Neutrophil (primary cell): ENCODE results near the gene RAD51B.

Experiments
- H3K27ac ChIP-seq: fragments of 200-600 bp; sonication (generic); 2 replicates; pipeline ENCODE4 v1.5.1; 2016; ENCODE audit warnings: mild to moderate bottlenecking, moderate library complexity
- H3K27me3 ChIP-seq: fragments of 200-600 bp; sonication (generic); 2 replicates; pipeline ENCODE4 v1.6.0; 2016; ENCODE audit warnings: mild to moderate bottlenecking
- H3K36me3 ChIP-seq: fragments of 200-600 bp; sonication (generic); 2 replicates; pipeline ENCODE4 v1.5.1; 2017
- H3K4me1 ChIP-seq, 2 experiments: fragments of 200-600 bp in 1 of 2; sonication (generic) in 1 of 2; 1 replicate in 1 of 2; 2 replicates in 1 of 2; pipeline versions ENCODE4 v1.5.1 to v1.6.1; 2013 to 2016; ENCODE audit warnings: low read depth in 1 of 2, low read length in 1 of 2, mild to moderate bottlenecking in 1 of 2, moderate library complexity in 1 of 2; ENCODE audit not compliant: control insufficient read depth in 1 of 2, insufficient read depth in 1 of 2
- H3K4me3 ChIP-seq, 2 experiments: fragments of 200-600 bp in 1 of 2; sonication (generic) in 1 of 2; 1 replicate in 1 of 2; 2 replicates in 1 of 2; pipeline ENCODE4 v1.5.1; 2013 to 2016; ENCODE audit warnings: low read depth in 1 of 2, low read length in 1 of 2, mild to moderate bottlenecking in 1 of 2, moderate library complexity in 1 of 2
- H3K9me3 ChIP-seq: fragments of 200-600 bp; sonication (generic); 2 replicates; pipeline ENCODE4 v1.5.1; 2016
- TF ChIP-seq, protein P1 (sequence below): fragments of 200-600 bp; sonication (generic); IDR thresholded peaks from 2 replicates; pipeline ENCODE4 v1.5.1; 2016; ENCODE audit warnings: antibody characterized with exemption

Gene RAD51B

DNA sequence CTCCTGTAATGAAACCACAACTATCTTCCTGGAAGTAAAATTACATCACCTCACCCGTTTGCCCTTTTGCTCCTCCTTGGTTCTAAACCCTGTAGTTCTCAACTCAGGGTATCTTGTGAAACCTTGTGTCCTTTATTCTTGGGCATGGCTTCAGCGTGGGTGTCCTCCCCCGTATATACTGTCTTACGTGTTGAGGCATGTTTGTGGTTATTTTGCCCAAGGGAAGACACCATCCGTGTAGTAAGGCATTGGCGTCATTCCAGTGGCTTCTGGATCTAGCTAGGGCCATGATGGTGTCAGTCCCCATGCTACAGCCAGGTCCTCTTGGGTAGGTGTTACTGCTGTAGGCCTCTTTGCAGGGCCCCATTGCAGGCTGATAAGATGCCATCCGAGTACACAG, 857.9 kb downstream of the RAD51B start:
- H3K27me3 ChIP-seq, result no peaks in the 10 kb centered on the region
- TF ChIP-seq, protein P1, sequence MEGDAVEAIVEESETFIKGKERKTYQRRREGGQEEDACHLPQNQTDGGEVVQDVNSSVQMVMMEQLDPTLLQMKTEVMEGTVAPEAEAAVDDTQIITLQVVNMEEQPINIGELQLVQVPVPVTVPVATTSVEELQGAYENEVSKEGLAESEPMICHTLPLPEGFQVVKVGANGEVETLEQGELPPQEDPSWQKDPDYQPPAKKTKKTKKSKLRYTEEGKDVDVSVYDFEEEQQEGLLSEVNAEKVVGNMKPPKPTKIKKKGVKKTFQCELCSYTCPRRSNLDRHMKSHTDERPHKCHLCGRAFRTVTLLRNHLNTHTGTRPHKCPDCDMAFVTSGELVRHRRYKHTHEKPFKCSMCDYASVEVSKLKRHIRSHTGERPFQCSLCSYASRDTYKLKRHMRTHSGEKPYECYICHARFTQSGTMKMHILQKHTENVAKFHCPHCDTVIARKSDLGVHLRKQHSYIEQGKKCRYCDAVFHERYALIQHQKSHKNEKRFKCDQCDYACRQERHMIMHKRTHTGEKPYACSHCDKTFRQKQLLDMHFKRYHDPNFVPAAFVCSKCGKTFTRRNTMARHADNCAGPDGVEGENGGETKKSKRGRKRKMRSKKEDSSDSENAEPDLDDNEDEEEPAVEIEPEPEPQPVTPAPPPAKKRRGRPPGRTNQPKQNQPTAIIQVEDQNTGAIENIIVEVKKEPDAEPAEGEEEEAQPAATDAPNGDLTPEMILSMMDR, result no peak
- peaks cover 38 to 49% of the 10 kb centered on the region in 2 experiments for H3K4me1 ChIP-seq
- no peak overlapping the region for H3K27ac ChIP-seq
- H3K4me3 ChIP-seq, result no peak overlapping the region
- no peaks in the 10 kb centered on the region for H3K36me3 ChIP-seq
- H3K9me3 ChIP-seq, result no peaks in the 10 kb centered on the region

DNA sequence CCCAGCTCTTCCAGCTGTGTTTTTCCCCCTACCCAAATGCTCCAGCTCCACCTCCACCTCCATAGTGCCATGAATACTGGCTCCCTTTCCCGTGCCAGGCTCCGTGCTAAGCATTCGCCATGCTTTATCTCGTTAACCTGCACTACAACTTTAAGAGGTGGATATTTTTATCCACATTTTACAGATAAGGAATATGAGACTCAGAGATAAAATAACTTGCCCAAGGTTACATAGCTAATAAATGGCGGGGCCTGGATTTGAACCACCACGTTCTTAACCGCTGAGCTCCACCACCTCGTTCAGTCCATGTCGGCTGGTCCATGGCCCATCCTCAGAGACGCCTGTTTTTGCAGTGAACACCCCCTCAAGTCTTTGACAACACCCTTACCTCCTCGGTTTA, 858.3 kb downstream of the RAD51B start:
- Histone ChIP-seq H3K4me3 (no peak overlapping the region), H3K9me3 (no peaks in the 10 kb centered on the region), H3K27me3 (no peaks in the 10 kb centered on the region), H3K4me1 (peaks cover 42 to 51% of the 10 kb centered on the region in 2 experiments), H3K36me3 (no peaks in the 10 kb centered on the region), H3K27ac (no peak overlapping the region)
- TF ChIP-seq, protein P1, result no peak

DNA sequence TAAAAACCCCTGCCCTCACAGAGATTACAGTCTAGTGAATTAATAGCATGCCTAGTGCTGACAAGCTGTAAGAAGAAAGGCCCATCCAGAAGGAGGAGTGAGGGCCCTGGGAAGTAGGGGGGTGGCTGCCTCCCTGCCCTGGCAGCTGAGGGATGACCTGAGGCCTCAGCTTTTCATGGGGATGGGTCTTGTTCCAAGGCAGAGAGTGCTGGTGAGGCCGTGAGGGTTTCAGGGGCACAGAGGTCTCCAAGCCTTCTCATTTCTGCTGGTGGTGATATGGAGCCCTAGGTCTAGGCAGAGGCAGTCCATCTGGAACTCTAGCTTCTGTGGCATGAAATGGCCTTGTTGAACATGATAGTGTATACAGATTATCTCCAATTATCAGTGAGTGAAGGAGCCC, 858.9 kb downstream of the RAD51B start:
- Histone ChIP-seq H3K9me3 (no peaks in the 10 kb centered on the region), H3K27me3 (no peaks in the 10 kb centered on the region), H3K36me3 (no peaks in the 10 kb centered on the region), H3K27ac (peak overlapping the region; percentile 100), H3K4me3 (no peak overlapping the region), H3K4me1 (peaks cover 48 to 57% of the 10 kb centered on the region in 2 experiments)
- TF ChIP-seq, protein P1, result no peak

DNA sequence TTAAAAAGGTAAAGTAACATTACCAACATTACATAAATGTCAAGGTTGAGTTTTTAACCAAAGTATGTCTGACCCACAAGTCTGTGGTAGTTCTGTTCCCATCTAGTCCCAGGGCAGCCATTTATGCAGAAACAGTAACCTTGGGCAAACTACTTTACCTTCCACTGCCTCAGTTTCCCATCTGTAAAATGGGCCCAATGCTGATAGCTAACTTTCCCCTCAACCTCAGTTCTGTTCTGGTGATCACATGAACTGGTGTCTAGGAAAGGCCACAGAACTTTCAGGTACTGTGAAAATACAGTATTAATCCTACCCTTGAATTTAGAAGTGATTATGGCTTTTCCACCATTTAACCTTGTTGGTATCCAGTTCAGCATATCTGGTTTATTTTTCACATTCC, 859.7 kb downstream of the RAD51B start:
- no peak overlapping the region for H3K4me3 ChIP-seq
- H3K9me3 ChIP-seq, result no peaks in the 10 kb centered on the region
- H3K36me3 ChIP-seq, result no peaks in the 10 kb centered on the region
- H3K27ac ChIP-seq, result peak overlapping the region; percentile 100
- peaks cover 56 to 65% of the 10 kb centered on the region in 2 experiments for H3K4me1 ChIP-seq
- TF ChIP-seq, protein P1, result no peak
- H3K27me3 ChIP-seq, result no peaks in the 10 kb centered on the region

DNA sequence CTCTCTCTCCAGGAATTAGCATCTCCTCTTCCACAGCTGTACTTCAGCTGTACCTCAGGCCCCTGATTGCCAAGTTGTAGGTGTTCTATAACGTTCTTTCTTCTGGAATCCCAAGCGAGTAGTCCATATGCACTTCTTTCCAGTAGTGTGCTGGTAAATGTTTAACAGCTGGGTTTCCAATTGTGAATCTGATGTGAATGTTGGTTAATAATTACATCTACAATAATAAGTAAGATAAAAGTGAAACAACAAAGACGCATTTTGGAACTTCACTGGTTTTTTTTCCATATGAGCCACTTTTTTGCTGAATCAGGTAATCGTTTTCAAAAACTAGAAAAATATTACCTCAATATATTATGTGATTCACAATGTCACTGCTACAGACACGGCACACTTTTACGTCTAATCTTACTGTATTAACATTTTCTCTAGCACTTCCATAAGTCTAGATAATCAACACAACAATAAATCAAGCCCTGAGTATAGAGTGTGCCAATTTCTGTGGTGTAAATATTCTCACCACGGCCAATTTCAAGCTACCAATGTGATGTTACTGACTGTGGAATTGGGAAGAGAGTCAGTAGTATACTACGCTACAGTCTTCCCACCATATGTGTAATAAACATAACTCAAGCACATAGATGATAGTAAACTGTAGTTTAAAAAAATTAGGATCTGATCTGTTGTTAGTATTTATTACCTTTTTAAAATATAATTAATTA, 860.3 kb downstream of the RAD51B start:
- H3K4me3 ChIP-seq, result no peak overlapping the region
- H3K9me3 ChIP-seq, result no peaks in the 10 kb centered on the region
- H3K27ac ChIP-seq, result peak overlapping the region; percentile 100
- TF ChIP-seq, protein P1, result no peak
- peaks cover 62 to 71% of the 10 kb centered on the region in 2 experiments for H3K4me1 ChIP-seq
- no peaks in the 10 kb centered on the region for H3K27me3 ChIP-seq
- no peaks in the 10 kb centered on the region for H3K36me3 ChIP-seq
